ENCODE data around the gene PPP1R14B. TPM values are rescaled to one million over a fixed set of nuclear protein-coding genes. Genes with fewer than 3 reads are reported as not detected.

Gene PPP1R14B
- total and polyA plus RNA-seq, 2 of the 13 experiments (the other 11 are each of a cell fraction or from before 2014, with no cell fraction given) = 110 to 148 TPM

DNA sequence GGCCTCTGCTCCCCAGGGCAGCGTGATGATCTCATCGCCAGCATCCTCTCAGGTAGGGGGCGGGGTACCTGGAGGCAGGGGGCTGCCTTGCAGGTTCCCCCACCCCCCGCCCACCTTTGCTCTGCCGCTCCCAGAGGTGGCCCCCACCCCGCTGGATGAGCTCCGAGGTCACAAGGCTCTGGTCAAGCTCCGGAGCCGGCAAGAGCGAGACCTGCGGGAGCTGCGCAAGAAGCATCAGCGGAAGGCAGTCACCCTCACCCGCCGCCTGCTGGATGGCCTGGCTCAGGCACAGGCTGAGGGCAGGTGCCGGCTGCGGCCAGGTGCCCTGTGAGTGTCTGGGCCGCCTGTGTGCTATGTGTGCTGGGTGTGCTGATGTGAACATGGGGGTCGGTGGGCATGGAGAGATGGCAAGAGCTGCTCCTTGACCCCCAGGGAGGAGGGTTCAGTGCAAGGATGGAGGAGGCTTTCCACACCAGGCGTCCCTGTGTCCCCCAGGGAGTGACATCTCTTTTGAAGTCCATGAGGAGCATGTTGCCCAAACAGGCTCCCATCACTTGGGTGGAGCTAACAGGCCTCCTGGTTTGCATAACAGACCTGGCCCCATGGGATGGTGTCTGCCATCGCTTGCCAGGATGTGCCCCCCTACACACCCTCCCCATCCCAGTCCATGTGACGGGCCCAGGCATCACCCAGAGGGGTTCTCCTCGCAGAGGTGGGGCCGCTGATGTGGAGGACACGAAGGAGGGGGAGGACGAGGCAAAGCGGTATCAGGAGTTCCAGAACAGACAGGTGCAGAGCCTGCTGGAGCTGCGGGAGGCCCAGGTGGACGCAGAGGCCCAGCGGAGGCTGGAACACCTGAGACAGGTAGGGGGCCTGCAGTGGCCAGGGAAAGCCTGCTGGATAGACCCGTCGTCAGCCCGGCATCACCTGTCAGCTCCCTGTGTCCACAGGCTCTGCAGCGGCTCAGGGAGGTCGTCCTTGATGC lies 18.7 kb upstream of the PPP1R14B start:
- no peak for ATAC-seq
- H4K20me1 ChIP-seq (ENCODE audit: insufficient read depth, low read length) = no peaks in the 10 kb centered on the region
- ChIA-PET POLR2A (interaction anchor here (1.4 kb wide), 1 partner anchor 13 kb away, joined by 7 read pairs; no protein-coding TSS in a partner anchor), CTCF (ENCODE audit: low intra/inter-chr PET ratio, low total read pairs) (no interaction called here)
- H3K36me3 ChIP-seq (replicated peaks in 1 of 2; ENCODE audit: control insufficient read depth in 1 of 2, insufficient read depth in 2 of 2, low read length in 2 of 2) = peaks cover 1 to 15% of the 10 kb centered on the region in 2 experiments; a peak in 4 of 5 replicates
- no peak for DNase-seq (ENCODE audit: low spot score)
- no peak overlapping the region for H3K4me2 ChIP-seq (ENCODE audit: low read depth, low read length)
- no peak overlapping the region for H3K4me3 ChIP-seq (replicated peaks in 1 of 3; ENCODE audit: insufficient read depth in 1 of 3, low read depth in 2 of 3, low read length in 3 of 3)
- in situ Hi-C loops (cut with HindIII; ENCODE audit: extremely low pct_ligation_motif_present, low pct_unique_long_range_greater_than_20kb) = no loop called here
- no peak overlapping the region for H3K27ac ChIP-seq (ENCODE audit: extremely low read length, insufficient read depth, low read length)
- BruUV-seq (replicated peaks) = no TSS peak
- H3K79me2 ChIP-seq (ENCODE audit: insufficient read depth, low read length) = peaks cover 4% of the 10 kb centered on the region
- H3K4me1 ChIP-seq (ENCODE audit: insufficient read depth, low read length) = peaks cover 15% of the 10 kb centered on the region
- WGBS (ENCODE audit: low lambda C conversion rate) = 95% methylated on average over 22 of the region's 35 CpGs
- H3K27me3 ChIP-seq (ENCODE audit: control insufficient read depth in 1 of 2, insufficient read depth in 2 of 2, low read length in 2 of 2) = no peaks in the 10 kb centered on the region
- FAIRE-seq = no peak
- TF ChIP-seq, protein P1, sequence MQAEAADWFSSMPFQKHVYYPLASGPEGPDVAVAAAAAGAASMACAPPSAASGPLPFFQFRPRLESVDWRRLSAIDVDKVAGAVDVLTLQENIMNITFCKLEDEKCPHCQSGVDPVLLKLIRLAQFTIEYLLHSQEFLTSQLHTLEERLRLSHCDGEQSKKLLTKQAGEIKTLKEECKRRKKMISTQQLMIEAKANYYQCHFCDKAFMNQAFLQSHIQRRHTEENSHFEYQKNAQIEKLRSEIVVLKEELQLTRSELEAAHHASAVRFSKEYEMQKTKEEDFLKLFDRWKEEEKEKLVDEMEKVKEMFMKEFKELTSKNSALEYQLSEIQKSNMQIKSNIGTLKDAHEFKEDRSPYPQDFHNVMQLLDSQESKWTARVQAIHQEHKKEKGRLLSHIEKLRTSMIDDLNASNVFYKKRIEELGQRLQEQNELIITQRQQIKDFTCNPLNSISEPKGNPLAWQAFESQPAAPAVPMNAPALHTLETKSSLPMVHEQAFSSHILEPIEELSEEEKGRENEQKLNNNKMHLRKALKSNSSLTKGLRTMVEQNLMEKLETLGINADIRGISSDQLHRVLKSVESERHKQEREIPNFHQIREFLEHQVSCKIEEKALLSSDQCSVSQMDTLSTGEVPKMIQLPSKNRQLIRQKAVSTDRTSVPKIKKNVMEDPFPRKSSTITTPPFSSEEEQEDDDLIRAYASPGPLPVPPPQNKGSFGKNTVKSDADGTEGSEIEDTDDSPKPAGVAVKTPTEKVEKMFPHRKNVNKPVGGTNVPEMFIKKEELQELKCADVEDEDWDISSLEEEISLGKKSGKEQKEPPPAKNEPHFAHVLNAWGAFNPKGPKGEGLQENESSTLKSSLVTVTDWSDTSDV (CRISPR knock-in tag; IDR thresholded peaks at IDR 0.05) = no peak
- no peak for TF ChIP-seq ZKSCAN5 (CRISPR knock-in tag; IDR thresholded peaks at IDR 0.05)
- TF ChIP-seq, protein P2, sequence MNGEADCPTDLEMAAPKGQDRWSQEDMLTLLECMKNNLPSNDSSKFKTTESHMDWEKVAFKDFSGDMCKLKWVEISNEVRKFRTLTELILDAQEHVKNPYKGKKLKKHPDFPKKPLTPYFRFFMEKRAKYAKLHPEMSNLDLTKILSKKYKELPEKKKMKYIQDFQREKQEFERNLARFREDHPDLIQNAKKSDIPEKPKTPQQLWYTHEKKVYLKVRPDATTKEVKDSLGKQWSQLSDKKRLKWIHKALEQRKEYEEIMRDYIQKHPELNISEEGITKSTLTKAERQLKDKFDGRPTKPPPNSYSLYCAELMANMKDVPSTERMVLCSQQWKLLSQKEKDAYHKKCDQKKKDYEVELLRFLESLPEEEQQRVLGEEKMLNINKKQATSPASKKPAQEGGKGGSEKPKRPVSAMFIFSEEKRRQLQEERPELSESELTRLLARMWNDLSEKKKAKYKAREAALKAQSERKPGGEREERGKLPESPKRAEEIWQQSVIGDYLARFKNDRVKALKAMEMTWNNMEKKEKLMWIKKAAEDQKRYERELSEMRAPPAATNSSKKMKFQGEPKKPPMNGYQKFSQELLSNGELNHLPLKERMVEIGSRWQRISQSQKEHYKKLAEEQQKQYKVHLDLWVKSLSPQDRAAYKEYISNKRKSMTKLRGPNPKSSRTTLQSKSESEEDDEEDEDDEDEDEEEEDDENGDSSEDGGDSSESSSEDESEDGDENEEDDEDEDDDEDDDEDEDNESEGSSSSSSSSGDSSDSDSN (CRISPR knock-in tag; IDR thresholded peaks at IDR 0.05) = no peak
- TF ChIP-seq PAX8 (CRISPR knock-in tag; IDR thresholded peaks at IDR 0.05; ENCODE audit: borderline replicate concordance) = no peak
- TF ChIP-seq SOX5 (CRISPR knock-in tag; IDR thresholded peaks at IDR 0.05; ENCODE audit: borderline replicate concordance) = no peak
- TF ChIP-seq ZNF589 (CRISPR knock-in tag; conservative IDR thresholded peaks at IDR 0.05) = no peak
- TF ChIP-seq CBX2 (IDR thresholded peaks at IDR 0.05; ENCODE audit: low read depth, low read length) = no peak
- no peak for TF ChIP-seq CBX2 (CRISPR knock-in tag; IDR thresholded peaks at IDR 0.05; ENCODE audit: low read depth)
- TF ChIP-seq ZNF225 (CRISPR knock-in tag; IDR thresholded peaks at IDR 0.05) = no peak
- TF ChIP-seq JUNB (CRISPR knock-in tag; IDR thresholded peaks at IDR 0.05; ENCODE audit: borderline replicate concordance) = no peak
- H2AFZ ChIP-seq (ENCODE audit: low read length) = no peak overlapping the region
- no peaks in the 10 kb centered on the region for H3K9me3 ChIP-seq (ENCODE audit: low read length)
- no peak overlapping the region for H3K9ac ChIP-seq (ENCODE audit: insufficient read depth, low read depth, low read length)
- intact Hi-C loops (cut with micrococcal nuclease; ENCODE audit: unreplicated experiment) = no loop called here

Measured in HepG2 (cell line).